Neuronal stem cell (in vitro differentiated cells): ENCODE data around the gene SMIM33.
"Not testable (repeated sequence)": the region's sequence is repeated elsewhere in the genome, so short reads cannot be mapped to it uniquely, and the experiment has no call there.

Experiments used
- DNase-seq: peaks from one replicate; pipeline ENCODE4 v3.0.0-alpha.2; 2013; ENCODE audit warnings: low spot score
- H2AFZ ChIP-seq: one replicate; pipeline ENCODE4 v1.6.1; 2013; ENCODE audit warnings: mild to moderate bottlenecking, low read length, inconsistent platforms
- H2AK5ac ChIP-seq: 2 replicates; pipeline ENCODE4 v1.6.1; 2013; ENCODE audit warnings: low read depth, mild to moderate bottlenecking, inconsistent platforms, low read length, moderate library complexity, mixed read lengths
- H2BK120ac ChIP-seq: 2 replicates; pipeline ENCODE4 v1.6.1; 2013; ENCODE audit warnings: low read depth, mild to moderate bottlenecking, inconsistent platforms, low read length, moderate library complexity, mixed read lengths
- H2BK12ac ChIP-seq: one replicate; pipeline ENCODE4 v1.6.1; 2013; ENCODE audit warnings: low read length, inconsistent platforms
- H2BK15ac ChIP-seq: 2 replicates; pipeline ENCODE4 v1.6.1; 2013; ENCODE audit warnings: mild to moderate bottlenecking, low read length, inconsistent platforms, mixed read lengths
- H2BK5ac ChIP-seq: one replicate; pipeline ENCODE4 v1.6.1; 2013; ENCODE audit warnings: inconsistent platforms, mild to moderate bottlenecking, low read length, moderate library complexity
- H3K14ac ChIP-seq: one replicate; pipeline ENCODE4 v1.6.1; 2013; ENCODE audit warnings: low read length, inconsistent platforms
- H3K18ac ChIP-seq: 2 replicates; pipeline ENCODE4 v1.6.1; 2013; ENCODE audit warnings: low read length, inconsistent platforms
- H3K23ac ChIP-seq: 2 replicates; pipeline ENCODE4 v1.6.1; 2013; ENCODE audit warnings: low read depth, mild to moderate bottlenecking, mixed read lengths, low read length, inconsistent platforms; ENCODE audit not compliant: poor library complexity
- H3K27ac ChIP-seq: replicated peaks from 3 replicates; pipeline ENCODE4 v1.5.1; 2013; ENCODE audit warnings: low read length, inconsistent platforms
- H3K27me3 ChIP-seq, 3 experiments: 2 replicates each; pipeline ENCODE4 v1.6.1; 2013; ENCODE audit warnings: low read length in 3 of 3, mild to moderate bottlenecking in 2 of 3, inconsistent platforms in 1 of 3, low read depth in 1 of 3, mixed read lengths in 1 of 3, moderate library complexity in 1 of 3; ENCODE audit not compliant: control insufficient read depth in 3 of 3, insufficient read depth in 3 of 3
- H3K36me3 ChIP-seq, 2 donors: replicated peaks in 1 of 2; 2 replicates each; pipeline ENCODE4 v1.6.1; 2013; ENCODE audit warnings: low read length in 2 of 2; ENCODE audit not compliant: control insufficient read depth in 2 of 2, insufficient read depth in 2 of 2
- H3K4ac ChIP-seq: 2 replicates; pipeline ENCODE4 v1.6.1; 2013; ENCODE audit warnings: inconsistent platforms, mild to moderate bottlenecking, low read length, moderate library complexity
- H3K4me1 ChIP-seq, 2 donors: 1 replicate in 1 of 2; 2 replicates in 1 of 2; pipeline ENCODE4 v1.6.1; 2013; ENCODE audit warnings: low read length in 2 of 2, low read depth in 1 of 2; ENCODE audit not compliant: control insufficient read depth in 2 of 2, insufficient read depth in 1 of 2
- H3K4me2 ChIP-seq: one replicate; pipeline ENCODE4 v1.6.1; 2013; ENCODE audit warnings: mild to moderate bottlenecking, low read length, inconsistent platforms; ENCODE audit not compliant: insufficient read depth, poor library complexity, severe bottlenecking
- H3K4me3 ChIP-seq, 2 donors: 2 replicates each; pipeline ENCODE4 v1.5.1; 2013; ENCODE audit warnings: low read length in 2 of 2, mild to moderate bottlenecking in 2 of 2, inconsistent platforms in 1 of 2, moderate library complexity in 1 of 2
- H3K79me1 ChIP-seq: one replicate; pipeline ENCODE4 v1.6.1; 2013; ENCODE audit warnings: low read depth, mild to moderate bottlenecking, inconsistent platforms, low read length, moderate library complexity
- H3K9ac ChIP-seq: one replicate; pipeline ENCODE4 v1.6.1; 2013; ENCODE audit warnings: mild to moderate bottlenecking, low read depth, low read length, inconsistent platforms; ENCODE audit not compliant: poor library complexity
- H3K9me3 ChIP-seq, 2 donors: replicated peaks in 1 of 2; 2 replicates each; pipeline versions ENCODE3 to v1.6.1; 2013; ENCODE audit warnings: low read length in 2 of 2, mild to moderate bottlenecking in 2 of 2, inconsistent platforms in 1 of 2, low read depth in 1 of 2, mixed read lengths in 1 of 2, moderate library complexity in 1 of 2; ENCODE audit not compliant: control insufficient read depth in 2 of 2, insufficient read depth in 1 of 2
- H4K8ac ChIP-seq: one replicate; pipeline ENCODE4 v1.6.1; 2013; ENCODE audit warnings: low read depth, mild to moderate bottlenecking, inconsistent platforms, low read length, moderate library complexity
- H4K91ac ChIP-seq: one replicate; pipeline ENCODE4 v1.6.1; 2013; ENCODE audit warnings: low read length, low read depth, mild to moderate bottlenecking, inconsistent platforms; ENCODE audit not compliant: poor library complexity
- WGBS, 2 donors: extraction: QIAGEN DNeasy Blood & Tissue Kit; methylation state at CpG; one replicate each; pipeline ENCODE4 v1.1.7; 2013; ENCODE audit warnings: missing lambda C conversion rate in 2 of 2, mixed read lengths in 1 of 2; ENCODE audit not compliant: insufficient read length in 2 of 2, insufficient replicate concordance in 1 of 2; ENCODE audit errors: extremely low coverage in 2 of 2; 5-methylcytosine and 5-hydroxymethylcytosine counted together

The SMIM33 gene

GRCh38 chr5:139512786-139513390 lies 42.1 kb downstream of the SMIM33 start:
- no peak overlapping the region for H2AFZ ChIP-seq
- H2BK120ac ChIP-seq = no peak overlapping the region
- no peak overlapping the region for H3K14ac ChIP-seq
- no peak overlapping the region for H3K4me3 ChIP-seq
- no peak overlapping the region for H3K23ac ChIP-seq
- peaks cover 0 to 2% (median 0%) of the 10 kb centered on the region in 3 experiments for H3K27me3 ChIP-seq
- H3K36me3 ChIP-seq = no peaks in the 10 kb centered on the region
- no peak overlapping the region for H2BK12ac ChIP-seq
- no peak overlapping the region for H3K9ac ChIP-seq
- no peaks in the 10 kb centered on the region for H3K9me3 ChIP-seq
- no peak overlapping the region for H2AK5ac ChIP-seq
- no peak overlapping the region for H2BK5ac ChIP-seq
- H3K4me2 ChIP-seq = no peak overlapping the region
- H3K4ac ChIP-seq = no peak overlapping the region
- H3K18ac ChIP-seq = no peak overlapping the region
- no peak overlapping the region for H2BK15ac ChIP-seq
- H3K4me1 ChIP-seq = peaks cover 3% of the 10 kb centered on the region in 2 donors
- no peak overlapping the region for H4K8ac ChIP-seq
- no peaks in the 10 kb centered on the region for H3K79me1 ChIP-seq
- no peak for DNase-seq
- H4K91ac ChIP-seq = no peak overlapping the region
- H3K27ac ChIP-seq = no peak overlapping the region
- WGBS, 2 donors = no CpG with 5 or more reads among the region's 6 CpGs

- H3K4me3 ChIP-seq, H3K79me1 ChIP-seq, H3K9me3 ChIP-seq, H3K9ac ChIP-seq, H3K27ac ChIP-seq, H4K91ac ChIP-seq, H3K14ac ChIP-seq, H2AK5ac ChIP-seq, H2BK15ac ChIP-seq, H3K4me2 ChIP-seq, H3K27me3 ChIP-seq, H2BK120ac ChIP-seq, H2BK12ac ChIP-seq, H3K4me1 ChIP-seq, H3K36me3 ChIP-seq, H3K18ac ChIP-seq, H3K23ac ChIP-seq, H4K8ac ChIP-seq, H3K4ac ChIP-seq, H2BK5ac ChIP-seq: not testable (repeated sequence)
- peak; percentile 60 for DNase-seq
- WGBS, 2 donors = no CpG with 5 or more reads among the region's 5 CpGs
- H2AFZ ChIP-seq = peak overlapping the region; percentile 53
Observed at GRCh38 chr5:139513434-139513833, 42.6 kb downstream of the SMIM33 start.

- H2BK5ac ChIP-seq = no peak overlapping the region
- H3K9me3 ChIP-seq = no peaks in the 10 kb centered on the region
- no peak overlapping the region for H2BK120ac ChIP-seq
Observed at GRCh38 chr5:139513852-139514485, 43.2 kb downstream of the SMIM33 start.

GRCh38 chr5:139514486-139514856 lies 43.7 kb downstream of the SMIM33 start:
- Histone ChIP-seq H2BK5ac (no peak overlapping the region), H4K91ac (no peak overlapping the region), H3K4ac (no peak overlapping the region), H3K9me3 (no peaks in the 10 kb centered on the region), H2AK5ac (no peak overlapping the region), H2BK15ac (no peak overlapping the region), H2AFZ (no peak overlapping the region), H4K8ac (no peak overlapping the region), H3K79me1 (no peaks in the 10 kb centered on the region), H3K4me2 (no peak overlapping the region), H3K27ac (no peak overlapping the region), H3K18ac (no peak overlapping the region), H3K4me1 (peaks cover 3 to 7% of the 10 kb centered on the region in 2 donors), H3K14ac (no peak overlapping the region), H2BK120ac (no peak overlapping the region), H3K27me3 (no peaks in the 10 kb centered on the region), H3K4me3 (no peak overlapping the region), H3K9ac (no peak overlapping the region), H3K23ac (no peak overlapping the region), H3K36me3 (no peaks in the 10 kb centered on the region), H2BK12ac (no peak overlapping the region)
- WGBS, 2 donors = no CpG with 5 or more reads among the region's 2 CpGs
- DNase-seq = no peak

More at GRCh38 chr5:139513852-139514485, 43.2 kb downstream of the SMIM33 start:
- H3K27ac ChIP-seq = no peak overlapping the region
- peak overlapping the region in 1 of 2 donors; percentile 5 for H3K4me3 ChIP-seq
- H3K27me3 ChIP-seq = peaks cover 0 to 2% (median 0%) of the 10 kb centered on the region in 3 experiments
- no peak overlapping the region for H2BK12ac ChIP-seq
- no peaks in the 10 kb centered on the region for H3K36me3 ChIP-seq
- H2AK5ac ChIP-seq = no peak overlapping the region
- no peak overlapping the region for H3K4me2 ChIP-seq
- H3K14ac ChIP-seq = no peak overlapping the region
- no peak overlapping the region for H4K91ac ChIP-seq
- H3K4ac ChIP-seq = no peak overlapping the region
- peaks cover 3 to 7% of the 10 kb centered on the region in 2 donors for H3K4me1 ChIP-seq
- H3K79me1 ChIP-seq = no peaks in the 10 kb centered on the region
- H3K18ac ChIP-seq = no peak overlapping the region
- no CpG with 5 or more reads among the region's 6 CpGs for WGBS, 2 donors
- H2BK15ac ChIP-seq = no peak overlapping the region
- no peak overlapping the region for H3K23ac ChIP-seq
- peak overlapping the region; percentile 53 for H2AFZ ChIP-seq
- no peak overlapping the region for H4K8ac ChIP-seq
- DNase-seq = no peak
- H3K9ac ChIP-seq = no peak overlapping the region
